B cell (primary cell): ENCODE measurements around the gene TIFAB. TPM values are rescaled to one million over a fixed set of nuclear protein-coding genes. Genes with fewer than 3 reads are reported as not detected.

ENCODE experiments used
- ATAC-seq: fragments of 200-7000 bp; cut with Tn5 transposase; one replicate; pipeline ENCODE4 v1.10.0; 2021; ENCODE audit warnings: low read depth, mild to moderate bottlenecking, moderate number of reproducible peaks, moderate library complexity
- CTCF ChIA-PET: fragments of 350-600 bp; sonication (Branson Sonifier 250); formaldehyde crosslinking; loops from one replicate; lab custom pipeline; 2021; ENCODE audit warnings: antibody characterized with exemption, inconsistent platforms; lab: Charles Lee
- POLR2A ChIA-PET: fragments of 350-600 bp; sonication (Branson Sonifier 250); formaldehyde crosslinking; loops from one replicate; lab custom pipeline; 2021; ENCODE audit warnings: antibody characterized with exemption; lab: Charles Lee
- DNase-seq: peaks from one replicate; pipeline ENCODE4 v3.0.0; 2013
- H2AFZ ChIP-seq: 2 replicates; pipeline ENCODE4 v1.6.1; 2012; ENCODE audit warnings: mild to moderate bottlenecking, low read depth, low read length; ENCODE audit not compliant: insufficient read depth, poor library complexity, severe bottlenecking
- H3K27ac ChIP-seq, 2 donors: 1 replicate in 1 of 2; 2 replicates in 1 of 2; pipeline ENCODE4 v1.5.1; 2012 to 2013; ENCODE audit warnings: low read length in 2 of 2, mild to moderate bottlenecking in 2 of 2, moderate library complexity in 1 of 2
- H3K27me3 ChIP-seq, 4 experiments: fragments of 200-600 bp in 1 of 4; sonication (generic) in 1 of 4; replicated peaks in 1 of 4; 1 replicate in 2 of 4; 2 replicates in 2 of 4; pipeline versions ENCODE4 v1.6.1 to v1.7.0; 2013 to 2016; ENCODE audit warnings: low read length in 3 of 4, mild to moderate bottlenecking in 2 of 4, mixed read lengths in 1 of 4, moderate library complexity in 1 of 4; ENCODE audit not compliant: insufficient read depth in 4 of 4, control insufficient read depth in 3 of 4; ENCODE audit errors: control extremely low read depth in 1 of 4
- H3K36me3 ChIP-seq, 2 experiments: replicated peaks in 1 of 2; 1 replicate in 1 of 2; 2 replicates in 1 of 2; pipeline versions ENCODE4 v1.6.1 to v1.7.1; 2013; ENCODE audit warnings: low read length in 1 of 2; ENCODE audit not compliant: insufficient read depth in 2 of 2, control insufficient read depth in 1 of 2; ENCODE audit errors: control extremely low read depth in 1 of 2, extremely low read depth in 1 of 2
- H3K4me1 ChIP-seq, 2 donors: fragments of 200-600 bp in 1 of 2; sonication (generic) in 1 of 2; 1 replicate in 1 of 2; 2 replicates in 1 of 2; pipeline versions ENCODE4 v1.5.1 to v1.6.1; 2013 to 2017; ENCODE audit warnings: low read length in 2 of 2; ENCODE audit not compliant: control insufficient read depth in 2 of 2, insufficient read depth in 2 of 2
- H3K4me2 ChIP-seq: replicated peaks from 2 replicates; pipeline ENCODE3; 2012; ENCODE audit warnings: mild to moderate bottlenecking, low read depth, low read length; ENCODE audit not compliant: poor library complexity, severe bottlenecking
- H3K4me3 ChIP-seq, 5 experiments: fragments of 200-600 bp in 1 of 5; sonication (generic) in 1 of 5; 1 replicate in 3 of 5; 2 replicates in 2 of 5; pipeline versions ENCODE4 v1.5.1 to v1.7.0; 2011 to 2016; ENCODE audit warnings: low read length in 4 of 5, mild to moderate bottlenecking in 4 of 5, low read depth in 2 of 5, control low read depth in 1 of 5, moderate library complexity in 1 of 5; ENCODE audit not compliant: insufficient read depth in 1 of 5; ENCODE audit errors: control extremely low read depth in 1 of 5, extremely low read depth in 1 of 5
- H3K79me2 ChIP-seq: fragments of 200-600 bp; sonication (generic); one replicate; pipeline ENCODE4 v1.6.0; 2016; ENCODE audit warnings: low read length; ENCODE audit not compliant: control insufficient read depth, insufficient read depth
- H3K9ac ChIP-seq: fragments of 200-600 bp; sonication (generic); 2 replicates; pipeline ENCODE4 v1.6.1; 2017; ENCODE audit warnings: mild to moderate bottlenecking, low read length, moderate library complexity
- H3K9me3 ChIP-seq, 3 donors: one replicate each; pipeline versions ENCODE4 v1.6.1 to v1.7.1; 2013; ENCODE audit warnings: low read length in 2 of 3; ENCODE audit not compliant: control insufficient read depth in 2 of 3, insufficient read depth in 1 of 3; ENCODE audit errors: control extremely low read depth in 1 of 3
- H4K20me1 ChIP-seq: 2 replicates; pipeline ENCODE4 v1.6.0; 2012; ENCODE audit warnings: mild to moderate bottlenecking, low read length; ENCODE audit not compliant: insufficient read depth, control insufficient read depth, poor library complexity, severe bottlenecking
- H3K27ac Mint-ChIP-seq: one replicate; pipeline ENCODE4 v1.8.0; 2021; ENCODE audit warnings: mixed read lengths
- H3K27me3 Mint-ChIP-seq: one replicate; pipeline ENCODE4 v1.8.0; 2021; ENCODE audit warnings: mixed read lengths
- H3K4me1 Mint-ChIP-seq: one replicate; pipeline ENCODE4 v1.8.0; 2021; ENCODE audit warnings: mixed read lengths
- H3K4me3 Mint-ChIP-seq: one replicate; pipeline ENCODE4 v1.8.0; 2021; ENCODE audit warnings: mixed read lengths
- H3K9me3 Mint-ChIP-seq: one replicate; pipeline ENCODE4 v1.8.0; 2022; ENCODE audit warnings: mixed read lengths; ENCODE audit not compliant: insufficient read depth
- EZH2 ChIP-seq: IDR thresholded peaks from 2 replicates; pipeline ENCODE4 v1.6.1; 2012; ENCODE audit warnings: borderline replicate concordance, low read depth, mild to moderate bottlenecking, moderate library complexity, low read length; ENCODE audit not compliant: insufficient read depth, poor library complexity, severe bottlenecking
- WGBS: methylation state at CpG from one replicate; pipeline ENCODE4 v1.1.5; 2013; ENCODE audit warnings: missing lambda C conversion rate; ENCODE audit not compliant: insufficient coverage; 5-methylcytosine and 5-hydroxymethylcytosine counted together
- intact Hi-C: fragments of 100-400 bp; cut with micrococcal nuclease; formaldehyde crosslinking; loops from one replicate; pipeline ENCODE4 v1.10.0; 2022
- polyA plus RNA-seq: library from polyadenylated mRNA; depleted of rRNA; stranded (reverse); fragments of >200 nt; gene quantifications from 2 replicates; pipeline ENCODE4 v1.2.3, GENCODE V29; 2012
- total RNA-seq, 2 donors: library from RNA; stranded (reverse); fragments of 120-200 nt in 1 of 2; gene quantifications; 1 replicate in 1 of 2; 2 replicates in 1 of 2; pipeline versions ENCODE4 v1.2.3 to v1.2.4, GENCODE V29; 2013 to 2022
- TF ChIP-seq, protein P1 (sequence below): fragments of 200-600 bp; IDR thresholded peaks from one replicate; pipeline ENCODE4 v1.8.0; 2022; ENCODE audit warnings: antibody characterized with exemption, mild to moderate bottlenecking

Gene TIFAB
- total and polyA plus RNA-seq, 2 donors (not counting 1 experiment from before 2014, with no cell fraction given), result not detected

- Histone ChIP-seq H3K4me2 (no peak overlapping the region), H2AFZ (no peak overlapping the region), H3K36me3 (no peaks in the 10 kb centered on the region), H3K27me3 (peaks cover 0 to under 1% (median 0%) of the 10 kb centered on the region in 4 experiments), H3K4me3 (no peak overlapping the region), H3K79me2 (no peaks in the 10 kb centered on the region), H3K9ac (no peak overlapping the region), H4K20me1 (no peaks in the 10 kb centered on the region), H3K9me3 (peaks cover 0 to 9% (median 0%) of the 10 kb centered on the region in 3 donors), H3K27ac (no peak overlapping the region), H3K4me1 (no peaks in the 10 kb centered on the region)
- 100% methylated on average over 5 of the region's 7 CpGs for WGBS
- Mint-ChIP-seq H3K9me3 (peaks cover 6% of the 10 kb centered on the region), H3K27me3 (peaks cover 22% of the 10 kb centered on the region), H3K4me1 (no peaks in the 10 kb centered on the region), H3K27ac (no peak overlapping the region), H3K4me3 (no peak overlapping the region)
- ChIA-PET POLR2A (no interaction called here), CTCF (no interaction called here)
- intact Hi-C loops, result no loop called here
- no peak for DNase-seq
- ATAC-seq, result no peak
- no peak for TF ChIP-seq EZH2
- TF ChIP-seq, protein P1, sequence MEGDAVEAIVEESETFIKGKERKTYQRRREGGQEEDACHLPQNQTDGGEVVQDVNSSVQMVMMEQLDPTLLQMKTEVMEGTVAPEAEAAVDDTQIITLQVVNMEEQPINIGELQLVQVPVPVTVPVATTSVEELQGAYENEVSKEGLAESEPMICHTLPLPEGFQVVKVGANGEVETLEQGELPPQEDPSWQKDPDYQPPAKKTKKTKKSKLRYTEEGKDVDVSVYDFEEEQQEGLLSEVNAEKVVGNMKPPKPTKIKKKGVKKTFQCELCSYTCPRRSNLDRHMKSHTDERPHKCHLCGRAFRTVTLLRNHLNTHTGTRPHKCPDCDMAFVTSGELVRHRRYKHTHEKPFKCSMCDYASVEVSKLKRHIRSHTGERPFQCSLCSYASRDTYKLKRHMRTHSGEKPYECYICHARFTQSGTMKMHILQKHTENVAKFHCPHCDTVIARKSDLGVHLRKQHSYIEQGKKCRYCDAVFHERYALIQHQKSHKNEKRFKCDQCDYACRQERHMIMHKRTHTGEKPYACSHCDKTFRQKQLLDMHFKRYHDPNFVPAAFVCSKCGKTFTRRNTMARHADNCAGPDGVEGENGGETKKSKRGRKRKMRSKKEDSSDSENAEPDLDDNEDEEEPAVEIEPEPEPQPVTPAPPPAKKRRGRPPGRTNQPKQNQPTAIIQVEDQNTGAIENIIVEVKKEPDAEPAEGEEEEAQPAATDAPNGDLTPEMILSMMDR, result no peak
Observed at GRCh38 chr5:135430135-135430437, 22.1 kb downstream of the TIFAB start.

DNA sequence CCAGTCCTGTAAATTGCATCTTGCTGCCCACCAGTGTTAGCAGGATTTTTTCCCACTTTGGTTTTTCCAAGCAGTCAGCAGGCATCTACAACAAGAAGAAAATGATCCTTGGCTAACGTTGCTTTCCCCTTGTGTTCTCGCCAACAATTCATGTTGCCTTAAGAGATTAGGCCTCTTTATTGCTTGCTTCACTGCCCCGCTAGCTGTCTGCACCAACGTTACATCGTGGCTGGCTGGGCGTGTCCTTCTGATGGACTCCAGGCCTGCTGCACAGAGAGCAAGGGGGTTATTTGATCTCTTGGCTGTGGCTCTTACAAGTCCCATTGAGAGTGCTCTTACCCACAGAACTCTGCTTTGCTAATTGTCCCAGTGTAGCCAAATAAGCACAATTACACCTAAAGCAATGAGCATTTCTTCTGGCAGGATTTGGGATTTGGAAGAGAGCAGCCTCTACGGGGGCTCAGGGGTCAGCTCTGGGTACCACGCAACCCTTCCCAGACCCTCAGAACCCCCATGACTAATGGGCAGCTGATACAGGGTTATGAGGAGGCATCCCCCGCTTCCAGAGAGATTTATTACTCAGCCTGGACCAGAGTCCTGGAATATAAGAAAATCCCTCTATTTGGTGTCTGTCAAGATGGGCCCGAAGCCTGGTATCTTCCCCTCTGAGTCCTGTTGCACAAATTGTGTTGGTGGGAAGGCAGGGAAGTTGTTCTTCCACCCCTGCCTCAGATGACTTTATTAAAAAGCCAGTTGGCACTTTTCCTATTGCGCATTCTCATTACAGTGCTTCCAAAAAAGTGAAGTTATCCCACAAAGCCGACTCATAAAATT lies 22.6 kb downstream of the TIFAB start:
- Mint-ChIP-seq H3K27me3 (peaks cover 26% of the 10 kb centered on the region), H3K4me3 (no peak overlapping the region), H3K27ac (no peak overlapping the region), H3K4me1 (no peaks in the 10 kb centered on the region), H3K9me3 (peaks cover 6% of the 10 kb centered on the region)
- Histone ChIP-seq H3K27me3 (no peaks in the 10 kb centered on the region), H3K4me2 (no peak overlapping the region), H3K79me2 (no peaks in the 10 kb centered on the region), H3K4me3 (no peak overlapping the region), H2AFZ (no peak overlapping the region), H3K9ac (no peak overlapping the region), H3K36me3 (no peaks in the 10 kb centered on the region), H3K4me1 (no peaks in the 10 kb centered on the region), H3K27ac (no peak overlapping the region), H3K9me3 (peaks cover 0 to 9% (median 0%) of the 10 kb centered on the region in 3 donors), H4K20me1 (no peaks in the 10 kb centered on the region)
- ChIA-PET CTCF (interaction anchor here (1.4 kb wide), 1 partner anchor 28 kb away, joined by 3 read pairs; no protein-coding TSS in a partner anchor), POLR2A (no interaction called here)
- 61% methylated on average over 8 of the region's 12 CpGs for WGBS
- intact Hi-C loops, result no loop called here
- TF ChIP-seq, protein P1, result no peak
- TF ChIP-seq EZH2, result no peak
- ATAC-seq (no peak), DNase-seq (no peak)
